Uterus (tissue), 2 donors: ENCODE measurements around the gene GNLY.

Experiments used
- POLR2A ChIP-seq, 2 donors: fragments of 450-650 bp; IDR thresholded peaks; one replicate each; pipeline ENCODE4 v1.6.1; 2016; ENCODE audit warnings: antibody characterized with exemption in 2 of 2, mild to moderate bottlenecking in 1 of 2, moderate library complexity in 1 of 2
- TF ChIP-seq, protein P1 (sequence below), 4 experiments: fragments of 200-600 bp in 2 of 4; fragments of 450-650 bp in 2 of 4; sonication (generic) in 2 of 4; IDR thresholded peaks; one replicate each; pipeline ENCODE4 v1.5.1; 2016 to 2019; ENCODE audit warnings: antibody characterized with exemption in 4 of 4, mild to moderate bottlenecking in 2 of 4, moderate library complexity in 1 of 4

DNA sequence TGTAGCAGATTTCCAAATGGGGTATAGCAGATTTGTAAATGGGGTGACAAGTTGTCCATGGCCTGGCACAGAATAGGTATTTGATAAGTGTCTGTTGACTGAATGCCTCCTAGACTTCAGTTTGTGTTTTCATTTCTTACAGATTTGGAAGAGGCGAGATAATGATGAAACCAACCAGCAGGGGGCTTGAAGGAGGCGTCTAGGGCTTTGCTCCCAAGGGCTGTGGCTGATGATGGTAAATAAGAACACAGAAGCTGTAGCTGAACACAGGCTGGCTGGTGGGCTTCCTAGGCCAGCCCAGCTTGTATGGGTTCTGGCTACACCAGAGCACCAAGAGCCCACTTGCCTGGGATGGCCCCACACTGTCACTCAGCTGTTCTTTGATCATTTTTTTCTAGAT lies 45.5 kb upstream of the GNLY start:
- TF ChIP-seq, protein P1, sequence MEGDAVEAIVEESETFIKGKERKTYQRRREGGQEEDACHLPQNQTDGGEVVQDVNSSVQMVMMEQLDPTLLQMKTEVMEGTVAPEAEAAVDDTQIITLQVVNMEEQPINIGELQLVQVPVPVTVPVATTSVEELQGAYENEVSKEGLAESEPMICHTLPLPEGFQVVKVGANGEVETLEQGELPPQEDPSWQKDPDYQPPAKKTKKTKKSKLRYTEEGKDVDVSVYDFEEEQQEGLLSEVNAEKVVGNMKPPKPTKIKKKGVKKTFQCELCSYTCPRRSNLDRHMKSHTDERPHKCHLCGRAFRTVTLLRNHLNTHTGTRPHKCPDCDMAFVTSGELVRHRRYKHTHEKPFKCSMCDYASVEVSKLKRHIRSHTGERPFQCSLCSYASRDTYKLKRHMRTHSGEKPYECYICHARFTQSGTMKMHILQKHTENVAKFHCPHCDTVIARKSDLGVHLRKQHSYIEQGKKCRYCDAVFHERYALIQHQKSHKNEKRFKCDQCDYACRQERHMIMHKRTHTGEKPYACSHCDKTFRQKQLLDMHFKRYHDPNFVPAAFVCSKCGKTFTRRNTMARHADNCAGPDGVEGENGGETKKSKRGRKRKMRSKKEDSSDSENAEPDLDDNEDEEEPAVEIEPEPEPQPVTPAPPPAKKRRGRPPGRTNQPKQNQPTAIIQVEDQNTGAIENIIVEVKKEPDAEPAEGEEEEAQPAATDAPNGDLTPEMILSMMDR (IDR thresholded peaks at IDR 0.05) = peak in 2 of 4 experiments; percentile 15 to 16
- no peak for TF ChIP-seq POLR2A (IDR thresholded peaks at IDR 0.05)
